Fibroblast of skin of right biceps (primary cell): ENCODE measurements around the gene ADAMTS4.

Source experiments
- DNase-seq: peaks from one replicate; pipeline ENCODE4 v3.0.0-alpha.2; 2013

ADAMTS4 gene

GRCh38 chr1:161171191-161171590, 27.7 kb downstream of the ADAMTS4 start:
- no peak for DNase-seq

- no peak for DNase-seq
These were observed 29.9 kb downstream of the ADAMTS4 start for GRCh38 chr1:161168906-161169305.

DNA sequence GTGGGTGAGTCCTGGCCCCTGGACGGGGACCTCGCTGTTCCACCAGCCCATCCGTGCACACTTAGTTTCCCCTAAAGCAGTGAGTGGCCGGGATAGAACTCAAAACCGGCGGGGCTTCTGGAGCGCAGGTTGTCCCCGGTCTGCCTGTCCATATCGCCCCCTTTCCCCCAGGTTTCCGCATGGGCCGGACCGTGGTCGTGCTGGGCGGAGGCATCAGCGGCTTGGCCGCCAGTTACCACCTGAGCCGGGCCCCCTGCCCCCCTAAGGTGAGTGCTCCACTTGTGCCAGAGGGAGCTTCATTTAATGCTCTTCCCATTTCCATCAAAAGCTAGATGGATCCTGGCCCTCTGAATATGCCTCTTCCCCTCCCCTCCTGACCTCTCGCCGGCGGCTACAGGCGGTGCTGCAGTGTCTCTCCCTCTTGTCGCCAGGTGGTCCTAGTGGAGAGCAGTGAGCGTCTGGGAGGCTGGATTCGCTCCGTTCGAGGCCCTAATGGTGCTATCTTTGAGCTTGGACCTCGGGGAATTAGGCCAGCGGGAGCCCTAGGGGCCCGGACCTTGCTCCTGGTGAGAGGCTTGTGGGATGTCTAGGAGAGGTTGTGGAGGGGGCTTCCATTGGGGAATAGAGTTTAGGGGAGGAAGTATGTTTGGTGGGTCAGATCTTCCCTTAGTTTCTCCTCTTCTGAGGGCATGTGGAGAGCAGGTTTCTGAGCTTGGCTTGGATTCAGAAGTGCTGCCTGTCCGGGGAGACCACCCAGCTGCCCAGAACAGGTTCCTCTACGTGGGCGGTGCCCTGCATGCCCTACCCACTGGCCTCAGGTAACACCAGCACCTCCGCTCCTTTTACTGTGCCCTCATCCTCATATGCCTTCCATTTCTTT, 31.9 kb downstream of the ADAMTS4 start:
- no peak for DNase-seq

DNA sequence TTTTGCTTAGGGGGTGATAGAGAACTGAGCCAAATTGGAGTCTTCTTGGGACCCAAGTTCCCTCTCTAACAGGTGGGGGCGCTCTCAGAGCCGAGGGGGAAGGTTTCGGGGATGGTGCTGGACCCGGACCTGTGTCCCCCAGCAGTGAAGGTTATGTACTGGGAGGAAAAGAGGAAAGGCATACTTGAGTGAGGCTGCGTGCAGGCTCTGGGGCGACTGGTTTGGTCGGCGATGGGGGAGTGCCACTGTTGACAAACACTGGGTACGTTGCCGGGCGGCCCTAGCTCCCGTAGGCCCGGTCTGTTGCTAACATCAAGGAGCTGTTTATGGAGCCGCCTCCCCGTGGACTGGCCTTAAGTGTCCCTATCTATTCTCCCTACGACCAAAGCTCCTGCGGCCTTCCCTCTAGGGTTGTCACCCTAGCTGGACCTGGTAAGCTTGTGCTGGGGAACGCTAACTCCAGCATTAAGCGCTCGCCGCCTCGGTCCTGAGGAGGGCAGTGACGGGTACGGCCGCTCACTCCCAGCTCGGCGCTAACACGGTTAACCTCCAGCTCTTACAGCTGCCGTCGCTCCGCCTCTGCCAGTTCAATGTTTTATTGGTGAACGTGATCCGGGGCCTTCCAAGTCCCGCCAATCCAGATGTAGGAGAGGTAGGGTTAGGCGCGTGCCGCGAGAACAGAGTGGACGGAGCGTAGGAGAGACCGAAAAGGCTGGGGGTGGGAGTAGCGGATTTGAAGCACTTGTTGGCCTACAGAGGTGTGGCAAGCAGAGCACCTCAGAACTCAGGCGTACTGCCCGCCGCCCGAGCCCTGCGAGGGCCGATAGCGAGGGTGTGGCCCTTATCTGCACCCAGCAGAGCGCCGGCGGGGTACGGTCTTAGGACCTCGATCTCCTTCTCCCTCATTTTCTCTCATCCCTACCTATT, 32.8 kb downstream of the ADAMTS4 start, which contains the start of gene PPOX:
Gene PPOX, plus strand, starts transcription at position 685 of the 927 bp plus-strand sequence. CDS start 422 bp downstream, outside the sequence.
- DNase-seq, result peak; percentile 97

- no peak for DNase-seq
These were observed 33.8 kb downstream of the ADAMTS4 start for GRCh38 chr1:161164901-161165610.

- no peak for DNase-seq
These were observed 35.1 kb downstream of the ADAMTS4 start for GRCh38 chr1:161163793-161164192.

GRCh38 chr1:161162806-161163205, 36.0 kb downstream of the ADAMTS4 start:
- no peak for DNase-seq

DNA sequence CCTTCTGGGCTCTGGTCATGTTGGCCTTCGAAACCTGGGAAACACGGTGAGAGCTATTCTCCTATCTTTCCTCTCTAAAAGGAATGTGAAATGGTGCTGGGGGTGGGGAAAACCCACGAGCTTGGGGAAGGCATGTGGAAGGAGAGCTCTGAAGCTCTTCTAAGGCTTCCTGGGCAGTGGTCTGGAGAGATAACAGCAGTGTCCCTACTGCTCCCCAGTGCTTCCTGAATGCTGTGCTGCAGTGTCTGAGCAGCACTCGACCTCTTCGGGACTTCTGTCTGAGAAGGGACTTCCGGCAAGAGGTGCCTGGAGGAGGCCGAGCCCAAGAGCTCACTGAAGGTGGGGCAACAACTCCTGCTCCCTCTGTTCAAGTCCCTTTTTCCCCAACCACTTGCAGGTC, 36.8 kb downstream of the ADAMTS4 start:
- no peak for DNase-seq

- DNase-seq, result no peak
These were observed 37.2 kb downstream of the ADAMTS4 start for GRCh38 chr1:161161652-161162051.

- no peak for DNase-seq
These were observed 38.1 kb downstream of the ADAMTS4 start for GRCh38 chr1:161160671-161161145.

GRCh38 chr1:161159913-161160243, 39.0 kb downstream of the ADAMTS4 start:
- no peak for DNase-seq

- DNase-seq, result peak; percentile 90
These were observed 39.6 kb downstream of the ADAMTS4 start, which contains the start of gene USP21 for GRCh38 chr1:161159087-161159912. USP21 (plus strand) TSS chr1:161159500; CDS start chr1:161160641, 1,141 bp downstream.

GRCh38 chr1:161158316-161159010, 40.4 kb downstream of the ADAMTS4 start:
- DNase-seq, result no peak

GRCh38 chr1:161157867-161158266, 41.0 kb downstream of the ADAMTS4 start:
- DNase-seq, result no peak

DNA sequence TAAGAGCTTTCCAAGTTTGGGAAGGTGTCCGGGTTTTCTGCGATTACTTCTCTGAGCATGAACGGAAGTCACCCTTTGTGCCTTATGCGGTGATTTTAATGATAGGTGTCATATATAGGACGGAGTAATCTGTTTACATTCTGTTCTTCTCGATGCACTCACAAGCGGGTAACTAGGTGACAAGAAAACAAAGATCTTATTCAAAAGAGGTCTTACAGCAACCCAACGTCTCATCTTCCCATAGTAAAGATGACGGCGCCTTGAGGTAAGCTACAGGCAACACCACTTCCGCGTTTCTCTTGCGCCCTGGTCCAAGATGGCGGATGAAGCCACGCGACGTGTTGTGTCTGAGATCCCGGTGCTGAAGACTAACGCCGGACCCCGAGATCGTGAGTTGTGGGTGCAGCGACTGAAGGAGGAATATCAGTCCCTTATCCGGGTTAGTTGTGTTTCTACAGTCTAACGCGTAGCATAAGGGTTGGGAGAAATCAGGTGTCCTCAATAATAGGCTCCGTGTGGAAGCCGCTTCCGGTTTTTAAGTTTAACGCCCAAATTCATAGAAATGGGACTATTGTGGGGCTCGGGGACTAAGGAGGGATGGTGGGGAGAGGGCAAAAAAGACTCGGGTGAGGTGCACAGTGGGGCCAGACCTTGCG, 45.0 kb downstream of the ADAMTS4 start, which contains the start of gene UFC1:
Gene UFC1, plus strand, starts transcription at position 297 of the 656 bp plus-strand sequence. Its CDS starts 20 bp downstream, at position 317.
- DNase-seq, result peak; percentile 90

DNA sequence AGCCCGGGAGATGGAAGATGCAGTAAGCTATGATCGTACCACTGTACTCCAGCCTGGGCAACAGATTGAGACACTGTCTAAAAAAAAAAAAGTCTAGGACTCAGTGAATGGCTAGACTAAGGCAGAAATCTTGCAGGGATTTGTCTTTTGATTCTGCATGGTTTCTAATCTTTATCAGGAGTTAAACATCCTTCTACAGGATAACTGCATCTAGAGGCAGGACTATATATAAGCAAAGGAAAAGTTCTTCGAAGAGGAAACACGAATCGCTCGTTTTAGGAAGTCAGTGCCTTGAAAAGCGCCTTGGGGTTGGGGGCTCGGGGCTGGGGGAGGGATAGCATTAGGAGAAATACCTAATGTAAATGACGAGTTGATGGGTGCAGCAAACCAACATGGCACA, 45.7 kb downstream of the ADAMTS4 start:
- DNase-seq, result no peak

DNA sequence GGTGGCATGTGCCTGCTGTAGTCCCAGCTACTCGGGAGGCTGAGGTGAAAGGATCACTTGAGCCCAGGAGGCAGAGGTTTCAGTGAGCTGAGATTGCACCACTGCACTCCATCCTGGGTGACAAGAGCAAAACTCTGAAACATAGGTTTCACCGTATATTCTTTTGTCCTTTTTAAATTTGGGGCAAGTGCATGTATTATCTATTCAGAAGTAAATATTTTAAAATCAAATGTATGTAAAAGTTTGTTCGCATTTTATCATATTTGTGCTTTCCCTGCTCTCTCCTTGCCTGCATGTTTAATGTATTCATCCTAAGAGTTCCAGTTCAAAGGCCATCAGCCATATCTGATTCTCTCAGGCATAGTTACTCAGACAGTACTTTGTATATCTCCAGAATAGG, 53.0 kb downstream of the ADAMTS4 start:
- DNase-seq, result no peak

GRCh38 chr1:161140755-161141400, 58.0 kb downstream of the ADAMTS4 start:
- no peak for DNase-seq

- peak; percentile 42 for DNase-seq
These were observed 59.1 kb downstream of the ADAMTS4 start for GRCh38 chr1:161139766-161140165.

- no peak for DNase-seq
These were observed 60.4 kb downstream of the ADAMTS4 start for GRCh38 chr1:161138431-161138830.
